ENCODE data around the gene BMF.

DNA sequence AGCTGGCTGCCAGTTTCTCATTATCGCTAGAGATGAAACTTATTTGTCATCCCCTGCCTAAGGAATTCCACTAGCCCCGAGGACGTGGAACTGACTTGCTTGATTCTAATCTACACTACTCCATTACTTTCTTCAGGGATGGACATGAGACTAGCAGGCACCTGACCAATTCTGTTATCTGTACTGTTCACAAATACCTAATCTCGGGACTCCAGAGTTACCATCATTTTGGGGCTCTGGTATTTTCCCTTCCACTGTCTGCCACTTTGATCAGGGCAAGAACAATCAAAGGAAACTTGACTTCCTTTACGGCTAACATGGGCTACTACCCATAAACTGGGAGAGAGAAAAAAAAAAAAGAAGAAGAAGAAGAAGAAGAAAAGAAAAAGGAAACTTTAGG, 27.8 kb downstream of the BMF start:
- TF ChIP-seq, protein P1, sequence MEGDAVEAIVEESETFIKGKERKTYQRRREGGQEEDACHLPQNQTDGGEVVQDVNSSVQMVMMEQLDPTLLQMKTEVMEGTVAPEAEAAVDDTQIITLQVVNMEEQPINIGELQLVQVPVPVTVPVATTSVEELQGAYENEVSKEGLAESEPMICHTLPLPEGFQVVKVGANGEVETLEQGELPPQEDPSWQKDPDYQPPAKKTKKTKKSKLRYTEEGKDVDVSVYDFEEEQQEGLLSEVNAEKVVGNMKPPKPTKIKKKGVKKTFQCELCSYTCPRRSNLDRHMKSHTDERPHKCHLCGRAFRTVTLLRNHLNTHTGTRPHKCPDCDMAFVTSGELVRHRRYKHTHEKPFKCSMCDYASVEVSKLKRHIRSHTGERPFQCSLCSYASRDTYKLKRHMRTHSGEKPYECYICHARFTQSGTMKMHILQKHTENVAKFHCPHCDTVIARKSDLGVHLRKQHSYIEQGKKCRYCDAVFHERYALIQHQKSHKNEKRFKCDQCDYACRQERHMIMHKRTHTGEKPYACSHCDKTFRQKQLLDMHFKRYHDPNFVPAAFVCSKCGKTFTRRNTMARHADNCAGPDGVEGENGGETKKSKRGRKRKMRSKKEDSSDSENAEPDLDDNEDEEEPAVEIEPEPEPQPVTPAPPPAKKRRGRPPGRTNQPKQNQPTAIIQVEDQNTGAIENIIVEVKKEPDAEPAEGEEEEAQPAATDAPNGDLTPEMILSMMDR (IDR thresholded peaks at IDR 0.05) = no peak
- TF ChIP-seq POLR2A (IDR thresholded peaks at IDR 0.05) (no peak), POLR2AphosphoS5 (IDR thresholded peaks at IDR 0.05) (no peak)

Measured in breast epithelium (tissue), 3 donors.